ENCODE results near the gene TNPO1. TPM values are rescaled to one million over a fixed set of nuclear protein-coding genes. Genes with fewer than 3 reads are reported as not detected.

The TNPO1 gene
- total and polyA plus RNA-seq, 9 of the 15 experiments (the other 6 are each of a cell fraction or from before 2014, with no cell fraction given), result 20.8 to 176 (median 97.9) TPM

- Histone ChIP-seq H4K20me1 (replicated peaks; ENCODE audit: control insufficient read depth, insufficient read depth, low read length) (peaks cover 9% of the 10 kb centered on the region; the same call in 1 of the 2 replicates), H3K4me1 (replicated peaks in 1 of 2; ENCODE audit: control insufficient read depth in 2 of 2, insufficient read depth in 2 of 2, low read length in 2 of 2) (peaks cover 0 to 13% of the 10 kb centered on the region in 2 experiments; a peak in 3 of 5 replicates), H3K4me2 (ENCODE audit: insufficient read depth, low read length) (peak overlapping the region; percentile 85), H3K9me1 (ENCODE audit: control insufficient read depth, insufficient read depth, low read length) (no peaks in the 10 kb centered on the region), H3K4me3 (peak overlapping the region; percentile 72), H3K27me3 (ENCODE audit: control insufficient read depth in 2 of 2, insufficient read depth in 2 of 2, low read length in 2 of 2) (no peaks in the 10 kb centered on the region), H3K79me2 (ENCODE audit: control insufficient read depth, insufficient read depth, low read length) (peaks cover 57% of the 10 kb centered on the region), H3K9ac (ENCODE audit: insufficient read depth in 1 of 2, low read depth in 2 of 2, low read length in 2 of 2) (peak overlapping the region; percentile 94 to 96), H3K27ac (ENCODE audit: extremely low read depth, low read depth, low read length) (peak overlapping the region; percentile 94), H2AFZ (ENCODE audit: low read depth, low read length) (peak overlapping the region; percentile 77), H3K9me3 (replicated peaks; ENCODE audit: control insufficient read depth, insufficient read depth, low read depth, low read length) (no peaks in the 10 kb centered on the region; the same call in 1 of the 2 replicates), H3K36me3 (ENCODE audit: control insufficient read depth, insufficient read depth, low read length) (peaks cover 38% of the 10 kb centered on the region)
- intact Hi-C loops (cut with micrococcal nuclease), result loop anchor here (2.0 to 10.0 kb wide), 2 partner anchors 31 to 323 kb away; partner anchors contain the start of gene TNPO1
- no TSS peak for BruUV-seq (replicated peaks)
- in situ Hi-C loops (cut with MboI), result no loop called here
- FAIRE-seq, result peak; percentile 67
- under 1% methylated on average over 32 of the region's 32 CpGs for WGBS (ENCODE audit: insufficient coverage, low coverage, missing lambda C conversion rate)
- POLR2A ChIA-PET, result interaction anchor here (0.7 to 1.1 kb wide), 3 partner anchors 195 to 286 kb away, joined by 3 to 4 read pairs (median 3); no protein-coding TSS in a partner anchor
- DNase-seq (ENCODE audit: extremely low read depth in 1 of 4, low spot score in 3 of 4), result peak; percentile 73 to 93 (median 80)
- ATAC-seq, result peak; percentile 89
- CTCF ChIA-PET (ENCODE audit: low intra/inter-chr PET ratio), result no interaction called here
- TF ChIP-seq RUNX1 (IDR thresholded peaks at IDR 0.05; ENCODE audit: low read depth) (no peak), ZNF699 (CRISPR knock-in tag; IDR thresholded peaks at IDR 0.05; ENCODE audit: insufficient replicate concordance) (no peak), MNT (conservative IDR thresholded peaks at IDR 0.05) (peak; percentile 66 to 80; a peak in 3 of 4 replicates), BMI1 (IDR thresholded peaks at IDR 0.05; ENCODE audit: low read length) (no peak), YY1 (IDR thresholded peaks at IDR 0.05; ENCODE audit: borderline replicate concordance in 1 of 3, control insufficient read depth in 1 of 3, extremely low read depth in 1 of 3, insufficient read depth in 3 of 3, insufficient read length in 1 of 3, insufficient replicate concordance in 2 of 3, low read depth in 1 of 3, low read length in 2 of 3) (peak; percentile 47 to 74 (median 69)), ZFX (CRISPR knock-in tag; IDR thresholded peaks at IDR 0.05) (peak; percentile 93), MAZ (CRISPR knock-in tag; conservative IDR thresholded peaks at IDR 0.05 in 1 of 2, IDR thresholded peaks at IDR 0.05 in 1 of 2) (peak; percentile 60 to 73), CGGBP1 (CRISPR knock-in tag; IDR thresholded peaks at IDR 0.05) (peak; percentile 96), ZNF263 (CRISPR knock-in tag; IDR thresholded peaks at IDR 0.05; ENCODE audit: borderline replicate concordance) (0 out of 2 replicates have a peak, but pooled peaks have one; percentile 29), STAT5B (CRISPR knock-in tag; IDR thresholded peaks at IDR 0.05) (no peak), FUS (optimal IDR thresholded peaks at IDR 0.05; ENCODE audit: low read depth, low read length) (peak; percentile 20), ZNF121 (CRISPR knock-in tag; conservative IDR thresholded peaks at IDR 0.05) (no peak), NBN (IDR thresholded peaks at IDR 0.05; ENCODE audit: low read depth) (0 out of 2 replicates have a peak, but pooled peaks have one; percentile 44), SRF (CRISPR knock-in tag; IDR thresholded peaks at IDR 0.05) (0 out of 4 replicates have a peak, but pooled peaks of 1 of the 2 experiments have one; percentile 61), MEF2A (IDR thresholded peaks at IDR 0.05; ENCODE audit: control insufficient read depth, low read depth, low read length) (0 out of 2 replicates have a peak, but pooled peaks have one; percentile 15), ZBED1 (IDR thresholded peaks at IDR 0.05) (0 out of 2 replicates have a peak, but pooled peaks have one; percentile 52), POLR2AphosphoS5 (IDR thresholded peaks at IDR 0.05; ENCODE audit: control insufficient read depth, insufficient read depth, low read depth, low read length) (peak; percentile 88), TCF3 (CRISPR knock-in tag; IDR thresholded peaks at IDR 0.05) (peak; percentile 23; the same call in 1 of the 2 replicates), TRIM24 (IDR thresholded peaks at IDR 0.05) (peak in 1 of 2 experiments; percentile 48; a peak in 1 of 4 replicates), SMAD4 (CRISPR knock-in tag; conservative IDR thresholded peaks at IDR 0.05) (peak; percentile 83; the same call in 1 of the 2 replicates)
Observed at GRCh38 chr5:72847989-72848473, 31.6 kb downstream of the TNPO1 start.
